Inflammatory macrophage treated with lipopolysaccharide for 1 hour (primary cell): ENCODE data around the gene INSL3.
"Not testable (repeated sequence)": the region's sequence is repeated elsewhere in the genome, so short reads cannot be mapped to it uniquely, and the experiment has no call there.

Source experiments
- DNase-seq, 2 donors: peaks; one replicate each; pipeline ENCODE4 v3.0.0-alpha.2; 2020 to 2022

INSL3 gene

GRCh38 chr19:17811681-17812080 lies 9.6 kb downstream of the INSL3 start:
- DNase-seq: no peak

GRCh38 chr19:17811103-17811502 lies 10.2 kb downstream of the INSL3 start:
- no peak for DNase-seq

GRCh38 chr19:17807731-17808316 lies 13.5 kb downstream of the INSL3 start:
- no peak for DNase-seq

GRCh38 chr19:17806945-17807344 lies 14.4 kb downstream of the INSL3 start:
- no peak for DNase-seq

- no peak for DNase-seq
These were observed 15.9 kb downstream of the INSL3 start for GRCh38 chr19:17805427-17805826.

DNA sequence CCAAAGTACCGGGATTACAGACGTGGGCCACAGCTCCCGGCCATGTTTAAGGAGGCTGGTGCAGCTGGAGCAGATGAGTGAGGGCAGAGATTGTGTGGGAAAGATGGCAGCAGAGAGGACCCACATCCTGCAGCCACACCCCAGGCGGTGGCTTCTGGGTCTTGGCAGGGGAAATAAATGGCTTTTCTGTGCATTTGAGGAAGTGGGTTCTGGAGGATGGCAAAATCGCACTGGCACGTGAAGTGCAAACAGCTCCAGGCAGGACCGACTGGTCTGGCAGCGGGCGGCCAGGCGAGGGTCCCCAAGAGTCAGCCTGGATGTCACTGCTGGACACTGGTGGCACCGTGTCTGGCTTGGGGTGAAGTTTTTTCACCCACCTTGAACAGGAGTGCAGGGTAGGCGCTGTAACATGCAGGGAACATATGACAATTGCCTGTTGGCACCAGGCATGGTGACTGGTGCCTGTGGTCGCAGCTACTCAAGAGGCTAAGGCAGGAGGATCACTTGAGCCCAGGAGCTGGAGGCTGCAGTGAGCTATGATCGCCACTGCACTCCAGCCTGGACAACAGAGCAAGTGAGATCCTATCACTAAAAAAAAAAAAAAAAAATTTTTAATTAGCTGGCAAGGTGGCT lies 17.9 kb downstream of the INSL3 start:
- peak; percentile 49 to 55 for DNase-seq

DNA sequence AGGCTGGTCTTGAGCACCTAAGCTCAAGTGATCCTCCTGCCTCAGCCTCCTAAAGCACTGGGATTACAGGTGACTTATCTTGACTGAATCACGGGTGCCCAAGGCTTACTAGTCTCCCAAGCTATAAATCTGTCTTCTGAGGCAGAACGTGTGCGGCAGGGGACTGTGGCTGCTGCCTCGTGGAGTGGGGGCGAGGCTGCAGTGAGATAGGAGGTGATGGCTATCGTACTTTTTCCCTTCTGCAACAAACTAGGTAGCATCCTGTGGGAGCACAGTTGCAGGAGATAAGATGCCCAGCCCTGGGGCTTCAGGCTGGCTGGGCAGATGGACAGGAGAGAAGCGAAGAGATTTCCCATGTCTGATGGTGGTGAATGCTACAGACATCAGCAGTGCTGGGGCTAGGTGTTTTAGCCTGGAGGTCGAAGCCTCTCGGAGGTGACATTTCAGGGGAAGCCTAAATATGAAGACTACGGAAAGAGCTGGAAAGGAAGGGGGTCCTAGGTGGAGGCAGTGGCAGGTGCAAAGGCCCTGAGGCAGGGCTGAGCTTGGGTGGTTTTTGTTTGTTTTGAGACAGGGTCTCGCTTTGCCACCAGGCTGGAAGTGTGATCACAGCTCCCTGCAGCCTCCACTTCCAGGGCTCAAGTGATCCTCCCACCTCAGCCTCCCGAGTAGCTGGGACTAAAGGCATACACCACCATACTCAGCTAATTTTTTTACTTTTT lies 19.0 kb downstream of the INSL3 start:
- DNase-seq: no peak

DNA sequence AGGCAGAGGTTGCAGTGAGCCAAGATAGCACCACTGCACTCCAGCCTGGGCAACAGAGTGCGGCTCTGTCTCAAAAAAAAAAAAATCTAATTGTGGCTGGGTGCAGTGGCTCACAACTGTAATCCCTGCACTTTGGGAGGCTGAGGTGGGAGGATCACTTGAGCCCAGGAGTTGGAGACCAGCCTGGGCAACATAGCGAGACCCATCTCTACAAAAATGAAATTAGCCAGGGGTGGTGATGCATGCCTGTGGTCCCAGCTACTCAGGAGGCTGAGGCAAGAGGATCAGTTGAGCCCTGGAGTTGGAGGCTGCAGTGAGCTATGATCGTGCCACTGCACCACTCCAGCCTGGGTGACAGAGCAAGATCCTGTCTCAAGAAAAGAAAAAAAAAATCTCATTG lies 22.7 kb downstream of the INSL3 start:
- not testable (repeated sequence) for DNase-seq

DNA sequence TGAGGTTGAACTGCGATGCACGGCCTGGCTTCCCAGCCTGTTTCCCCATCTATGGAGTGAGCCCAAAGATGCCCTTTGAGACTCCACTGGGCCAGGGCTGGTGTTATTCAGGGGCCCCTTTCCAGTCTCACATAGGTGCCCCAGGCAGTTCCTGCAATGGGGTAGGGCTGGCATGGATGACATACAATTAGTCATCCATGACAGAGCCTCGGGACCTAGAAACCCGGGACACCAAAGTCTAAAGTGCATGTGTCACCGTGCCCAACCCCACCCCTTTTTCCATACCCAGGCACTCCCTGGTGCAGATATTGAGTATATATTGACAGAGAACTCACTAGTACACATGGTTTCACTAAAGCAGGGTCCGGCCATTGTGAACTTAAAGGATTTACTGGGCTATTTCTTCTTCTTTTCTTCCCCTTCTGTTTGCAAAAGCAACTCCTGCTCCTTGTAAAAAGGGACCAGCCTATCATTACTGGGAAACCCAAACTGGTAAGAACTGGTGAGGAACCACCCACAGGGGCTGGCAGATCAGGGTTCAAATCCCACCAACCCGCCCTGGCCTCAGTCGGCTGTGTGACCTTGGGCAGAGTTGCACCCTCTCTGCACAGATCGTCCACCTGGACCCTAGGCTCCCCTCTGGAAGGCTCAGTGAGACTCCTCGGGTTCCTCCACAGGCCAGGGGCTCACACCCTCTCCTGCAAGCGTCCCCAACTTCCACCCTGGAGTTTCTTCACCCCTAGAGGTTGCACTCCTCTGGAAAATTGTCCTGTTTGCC lies 23.7 kb downstream of the INSL3 start:
- peak in 1 of 2 donors; percentile 28 for DNase-seq

- no peak for DNase-seq
These were observed 24.4 kb downstream of the INSL3 start for GRCh38 chr19:17796838-17797423.

GRCh38 chr19:17796013-17796837 lies 25.1 kb downstream of the INSL3 start:
- DNase-seq: no peak

DNA sequence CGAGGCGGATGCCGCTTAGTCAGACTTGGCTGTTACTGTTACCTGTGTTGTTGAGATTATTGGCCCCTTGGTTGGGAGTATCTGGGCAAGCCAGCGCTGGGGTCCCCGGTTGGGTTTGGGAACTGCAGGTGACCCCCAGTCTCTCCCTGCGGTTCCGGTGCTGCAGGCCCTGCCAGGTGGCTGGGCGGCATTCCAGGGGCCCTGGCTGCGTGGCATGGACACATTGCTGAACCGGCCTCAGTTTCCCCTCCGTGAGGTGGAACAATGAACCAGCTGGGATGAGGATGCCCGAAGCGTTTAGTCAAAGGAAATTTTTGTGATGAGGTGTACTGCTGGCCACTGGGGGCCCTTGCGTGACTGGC lies 25.8 kb downstream of the INSL3 start:
- DNase-seq: no peak

DNA sequence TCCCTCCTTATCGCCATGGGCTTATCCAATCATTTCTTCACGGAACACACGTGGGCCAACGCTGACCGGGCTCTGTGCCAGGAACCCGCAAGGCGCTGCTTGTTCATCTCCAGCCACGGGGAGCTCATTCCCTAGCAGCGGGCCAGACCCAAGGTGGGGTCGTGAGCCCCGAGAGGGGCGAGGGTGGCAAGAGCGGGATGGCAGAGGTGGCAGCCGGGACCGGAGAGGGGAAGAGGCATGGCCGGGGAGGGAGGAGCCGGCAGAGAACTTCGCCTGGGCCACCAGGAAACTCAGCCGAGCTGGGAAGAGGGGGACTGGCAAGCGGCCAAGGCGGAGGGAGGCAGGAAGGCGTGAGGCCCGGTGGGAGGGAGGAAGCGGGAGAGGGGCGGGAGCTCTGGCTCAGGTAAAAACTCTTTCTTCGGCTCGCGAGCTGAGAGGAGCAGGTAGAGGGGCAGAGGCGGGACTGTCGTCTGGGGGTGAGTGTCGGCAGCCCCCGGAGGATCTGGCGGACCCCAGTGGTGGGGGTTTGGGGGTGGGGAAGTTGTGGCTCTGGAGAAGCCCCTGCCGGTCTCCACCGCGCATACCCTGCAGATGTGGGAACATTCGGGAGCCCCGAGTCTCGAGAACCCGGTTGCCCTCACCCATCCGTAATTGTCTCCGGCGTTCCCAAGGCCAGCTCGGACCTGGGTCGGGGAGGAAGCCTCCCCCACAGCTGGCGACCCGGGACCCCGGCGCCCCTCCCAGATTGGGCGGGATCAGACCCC lies 26.4 kb downstream of the INSL3 start, which contains the start of gene B3GNT3:
Gene B3GNT3, plus strand, starts transcription at position 408 of the 764 bp plus-strand sequence. CDS start 12,670 bp downstream, outside the sequence.
- peak in 1 of 2 donors; percentile 23 for DNase-seq

GRCh38 chr19:17794412-17794730 lies 26.9 kb downstream of the INSL3 start:
- DNase-seq: no peak

DNA sequence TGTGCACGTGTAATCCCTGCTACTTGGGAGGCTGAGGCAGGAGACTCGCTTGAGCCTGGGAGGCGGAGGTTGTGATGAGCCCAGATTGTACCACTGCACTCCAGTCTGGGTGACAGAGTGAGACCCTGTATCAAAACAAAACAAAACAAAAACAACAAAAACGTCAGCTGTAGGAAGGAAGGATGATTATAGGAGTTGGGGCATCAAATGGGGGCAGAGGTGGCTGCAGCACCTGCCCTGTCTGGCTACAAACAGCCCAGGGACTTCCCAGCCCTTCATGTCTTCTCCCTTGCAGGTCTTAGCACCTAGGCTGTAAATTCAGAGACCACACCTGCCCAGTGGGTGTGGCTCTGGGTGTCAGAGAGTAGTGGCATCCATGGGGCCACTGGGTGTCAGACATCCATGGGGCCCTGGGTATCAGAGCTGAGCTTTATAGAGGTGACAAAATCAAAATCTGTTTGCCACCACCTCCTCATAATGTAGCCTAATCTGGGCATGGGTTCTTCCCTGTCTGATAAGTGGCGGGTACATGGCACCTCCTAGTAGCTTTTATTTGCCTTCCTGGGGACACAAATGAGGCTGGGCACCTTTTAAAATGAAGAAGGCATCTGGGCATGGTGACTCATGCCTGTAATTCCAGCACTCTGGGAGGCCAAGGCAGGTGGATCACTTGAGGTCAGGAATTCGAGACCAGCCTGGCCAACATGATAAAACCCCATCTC lies 31.1 kb downstream of the INSL3 start:
- no peak for DNase-seq

DNA sequence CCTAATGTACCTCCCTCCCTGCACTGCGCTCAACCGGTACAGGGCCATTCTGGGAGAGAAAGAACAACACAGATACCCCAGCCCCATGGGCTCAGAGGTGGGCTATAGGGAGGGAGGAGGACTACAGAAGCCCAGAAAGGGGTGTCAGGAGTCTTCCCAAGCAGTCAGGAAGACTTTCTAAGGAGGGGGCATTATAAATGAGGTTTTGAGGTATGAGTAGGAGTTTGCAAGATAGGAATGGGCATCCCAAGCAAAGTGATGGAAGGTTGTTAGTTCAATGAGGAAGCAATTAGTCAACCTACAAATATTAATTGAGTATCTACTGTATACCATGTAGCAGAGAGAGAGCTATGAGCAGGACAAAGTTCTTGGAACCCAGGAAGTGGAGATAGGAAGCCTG lies 32.7 kb downstream of the INSL3 start:
- DNase-seq: no peak

- no peak for DNase-seq
These were observed 33.9 kb downstream of the INSL3 start for GRCh38 chr19:17787274-17787913.

DNA sequence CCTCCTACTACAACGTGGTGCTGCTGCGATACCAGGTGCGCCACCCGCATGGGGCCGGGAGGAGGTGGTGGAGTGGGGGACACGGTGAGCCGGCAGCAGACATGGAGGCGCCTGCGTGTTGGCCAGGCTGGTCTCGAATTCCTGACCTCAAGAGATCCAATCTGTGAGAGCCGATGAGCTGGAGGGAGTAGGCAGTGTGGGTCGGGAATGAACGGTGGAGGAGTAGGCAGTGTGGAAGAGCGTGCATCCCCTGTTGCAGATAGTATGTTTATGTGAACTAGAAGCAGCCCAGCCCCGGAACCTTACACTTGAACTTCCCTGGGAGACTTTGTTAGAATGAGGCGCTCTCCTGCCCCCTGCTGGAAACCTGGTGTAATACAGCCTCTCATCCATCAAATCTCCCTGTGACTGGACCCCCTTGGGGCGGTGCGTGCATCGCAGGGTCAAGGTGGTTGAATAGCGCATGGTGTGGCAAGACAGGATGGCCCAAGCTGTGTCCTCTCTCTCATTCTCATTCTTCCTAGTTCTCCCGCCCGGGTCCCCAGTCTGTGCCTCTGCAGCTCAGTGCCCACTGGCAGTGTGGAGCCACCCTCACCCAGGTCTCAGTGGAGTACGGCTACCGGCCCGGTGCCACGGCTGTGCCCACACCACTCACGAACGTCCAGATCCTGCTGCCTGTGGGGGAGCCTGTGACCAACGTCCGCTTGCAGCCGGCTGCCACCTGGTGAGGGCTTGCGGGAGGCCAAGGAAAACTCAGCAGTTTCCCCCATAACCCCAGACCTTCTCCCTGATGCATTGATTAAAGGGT lies 36.9 kb downstream of the INSL3 start:
- peak; percentile 44 to 87 for DNase-seq

DNA sequence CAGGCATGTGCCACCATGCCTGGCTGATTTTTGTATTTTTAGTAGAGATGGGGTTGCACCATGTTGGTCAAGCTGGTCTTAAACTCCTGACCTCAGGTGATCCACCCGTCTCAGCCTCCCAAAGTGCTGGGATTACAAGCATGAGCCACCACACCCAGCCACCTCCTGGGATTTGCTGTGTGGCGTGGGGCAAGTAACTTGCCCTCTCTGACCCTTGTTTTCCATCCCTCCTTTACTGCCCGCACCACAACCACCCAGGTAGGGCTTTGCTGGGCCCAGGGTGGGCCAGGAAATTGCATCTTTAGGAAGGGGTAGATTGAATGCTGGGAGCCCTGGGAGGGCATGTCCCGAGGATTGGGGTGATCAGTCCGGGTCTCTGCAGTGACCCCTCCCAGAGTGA lies 37.6 kb downstream of the INSL3 start:
- not testable (repeated sequence) for DNase-seq
